ENCODE results near the gene PDLIM1. TPM values are rescaled to one million over a fixed set of nuclear protein-coding genes. Genes with fewer than 3 reads are reported as not detected.

Gene PDLIM1
- total RNA-seq, 1 donor from 2014 or later = 54.7 TPM

- Histone ChIP-seq H3K36me3 (ENCODE audit: control insufficient read depth, insufficient read depth, low read length) (no peaks in the 10 kb centered on the region), H3K27me3 (ENCODE audit: control insufficient read depth, insufficient read depth, low read length) (no peaks in the 10 kb centered on the region), H3K4me3 (ENCODE audit: low read depth, low read length) (no peak overlapping the region)
- DNase-seq (ENCODE audit: low read depth) = no peak
- TF ChIP-seq CTCF (IDR thresholded peaks at IDR 0.05; ENCODE audit: insufficient read depth, low read length, poor library complexity, severe bottlenecking) = no peak
Measured at GRCh38 chr10:95285556-95285955, 5.2 kb downstream of the PDLIM1 start.

- Histone ChIP-seq H3K36me3 (ENCODE audit: control insufficient read depth, insufficient read depth, low read length) (no peaks in the 10 kb centered on the region), H3K4me3 (ENCODE audit: low read depth, low read length) (no peak overlapping the region), H3K27me3 (ENCODE audit: control insufficient read depth, insufficient read depth, low read length) (no peaks in the 10 kb centered on the region)
- no peak for TF ChIP-seq CTCF (IDR thresholded peaks at IDR 0.05; ENCODE audit: insufficient read depth, low read length, poor library complexity, severe bottlenecking)
- DNase-seq (ENCODE audit: low read depth) = no peak
Measured at GRCh38 chr10:95284807-95285206, 6.0 kb downstream of the PDLIM1 start.

- Histone ChIP-seq H3K27me3 (ENCODE audit: control insufficient read depth, insufficient read depth, low read length) (no peaks in the 10 kb centered on the region), H3K36me3 (ENCODE audit: control insufficient read depth, insufficient read depth, low read length) (no peaks in the 10 kb centered on the region)
- no peak for TF ChIP-seq CTCF (IDR thresholded peaks at IDR 0.05; ENCODE audit: insufficient read depth, low read length, poor library complexity, severe bottlenecking)
Measured at GRCh38 chr10:95282107-95282506, 8.7 kb downstream of the PDLIM1 start.

GRCh38 chr10:95281206-95281605 is 9.6 kb downstream of the PDLIM1 start:
- TF ChIP-seq CTCF (IDR thresholded peaks at IDR 0.05; ENCODE audit: insufficient read depth, low read length, poor library complexity, severe bottlenecking) = no peak

More at GRCh38 chr10:95282107-95282506, 8.7 kb downstream of the PDLIM1 start:
- DNase-seq (ENCODE audit: low read depth) = no peak
- no peak overlapping the region for H3K4me3 ChIP-seq (ENCODE audit: low read depth, low read length)

GRCh38 chr10:95280637-95281036 is 10.2 kb downstream of the PDLIM1 start:
- TF ChIP-seq CTCF (IDR thresholded peaks at IDR 0.05; ENCODE audit: insufficient read depth, low read length, poor library complexity, severe bottlenecking) = no peak
- Histone ChIP-seq H3K4me3 (ENCODE audit: low read depth, low read length) (no peak overlapping the region), H3K27me3 (ENCODE audit: control insufficient read depth, insufficient read depth, low read length) (no peaks in the 10 kb centered on the region), H3K36me3 (ENCODE audit: control insufficient read depth, insufficient read depth, low read length) (no peaks in the 10 kb centered on the region)
- no peak for DNase-seq (ENCODE audit: low read depth)

More at GRCh38 chr10:95281206-95281605, 9.6 kb downstream of the PDLIM1 start:
- Histone ChIP-seq H3K36me3 (ENCODE audit: control insufficient read depth, insufficient read depth, low read length) (no peaks in the 10 kb centered on the region), H3K27me3 (ENCODE audit: control insufficient read depth, insufficient read depth, low read length) (no peaks in the 10 kb centered on the region), H3K4me3 (ENCODE audit: low read depth, low read length) (no peak overlapping the region)
- DNase-seq (ENCODE audit: low read depth) = no peak

- Histone ChIP-seq H3K27me3 (ENCODE audit: control insufficient read depth, insufficient read depth, low read length) (no peaks in the 10 kb centered on the region), H3K36me3 (ENCODE audit: control insufficient read depth, insufficient read depth, low read length) (no peaks in the 10 kb centered on the region), H3K4me3 (ENCODE audit: low read depth, low read length) (no peak overlapping the region)
- TF ChIP-seq CTCF (IDR thresholded peaks at IDR 0.05; ENCODE audit: insufficient read depth, low read length, poor library complexity, severe bottlenecking) = no peak
- no peak for DNase-seq (ENCODE audit: low read depth)
Measured at GRCh38 chr10:95279042-95279820, 11.6 kb downstream of the PDLIM1 start.
